ENCODE data around the gene SEMA3D.

Gene SEMA3D

GRCh38 chr7:84970670-84971069 is 216.2 kb downstream of the SEMA3D start:
- Mint-ChIP-seq H3K27me3 (no peaks in the 10 kb centered on the region), H3K9me3 (no peaks in the 10 kb centered on the region), H3K36me3 (no peaks in the 10 kb centered on the region), H3K4me1 (no peaks in the 10 kb centered on the region), H3K27ac (no peak overlapping the region), H3K4me3 (no peak overlapping the region)
- DNase-seq, result no peak
- CTCF ChIA-PET, result no interaction called here

GRCh38 chr7:84953234-84953633 is 233.6 kb downstream of the SEMA3D start:
- DNase-seq, result no peak
- no peaks in the 10 kb centered on the region for H3K4me1 Mint-ChIP-seq
- no peaks in the 10 kb centered on the region for H3K27me3 Mint-ChIP-seq
- CTCF ChIA-PET, result no interaction called here
- no peak overlapping the region for H3K4me3 Mint-ChIP-seq
- H3K36me3 Mint-ChIP-seq, result no peaks in the 10 kb centered on the region
- H3K27ac Mint-ChIP-seq, result no peak overlapping the region
- no peaks in the 10 kb centered on the region for H3K9me3 Mint-ChIP-seq

DNA sequence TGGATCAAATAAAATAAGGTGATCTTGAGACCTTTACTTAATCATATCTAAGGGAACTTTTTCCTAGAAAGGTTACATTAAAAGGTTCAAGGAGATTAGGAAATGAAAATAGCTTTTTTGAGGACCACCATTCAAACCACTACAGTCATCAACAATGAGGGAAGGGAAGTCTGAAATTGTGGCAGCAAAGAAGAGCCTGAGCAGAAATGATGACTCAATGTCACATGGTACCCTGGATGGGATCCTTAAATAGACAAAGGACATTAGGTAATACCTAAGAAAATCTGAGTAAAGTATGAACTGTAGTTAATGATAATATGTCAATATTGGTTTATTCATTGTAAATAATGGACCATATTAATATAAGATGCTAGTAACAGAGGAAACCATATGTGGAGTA is 236.0 kb downstream of the SEMA3D start:
- no peak for DNase-seq
- Mint-ChIP-seq H3K4me3 (no peak overlapping the region), H3K36me3 (no peaks in the 10 kb centered on the region), H3K27me3 (no peaks in the 10 kb centered on the region), H3K4me1 (no peaks in the 10 kb centered on the region), H3K27ac (no peak overlapping the region), H3K9me3 (no peaks in the 10 kb centered on the region)
- CTCF ChIA-PET, result no interaction called here

DNA sequence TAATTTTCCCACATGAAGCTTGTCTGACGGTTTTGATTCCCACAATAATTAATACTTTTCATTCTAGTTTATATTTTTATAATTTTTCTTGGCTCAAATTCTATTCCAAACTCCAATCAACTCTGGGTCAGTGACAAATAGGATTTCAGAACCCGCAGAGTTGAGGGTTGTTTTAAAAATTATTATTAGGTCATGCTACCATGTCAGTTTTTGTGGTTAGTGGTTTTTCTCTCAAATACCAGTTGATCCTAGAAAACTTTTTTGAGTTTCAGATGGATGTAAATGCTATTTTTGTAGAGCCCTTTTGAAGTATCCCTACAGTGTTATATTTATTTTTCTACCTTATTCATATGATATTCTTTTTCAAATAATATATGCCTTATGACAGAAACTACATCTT is 237.4 kb downstream of the SEMA3D start:
- H3K9me3 Mint-ChIP-seq, result no peaks in the 10 kb centered on the region
- CTCF ChIA-PET, result no interaction called here
- H3K36me3 Mint-ChIP-seq, result no peaks in the 10 kb centered on the region
- no peak overlapping the region for H3K4me3 Mint-ChIP-seq
- no peak overlapping the region for H3K27ac Mint-ChIP-seq
- no peaks in the 10 kb centered on the region for H3K27me3 Mint-ChIP-seq
- DNase-seq, result no peak
- H3K4me1 Mint-ChIP-seq, result no peaks in the 10 kb centered on the region

DNA sequence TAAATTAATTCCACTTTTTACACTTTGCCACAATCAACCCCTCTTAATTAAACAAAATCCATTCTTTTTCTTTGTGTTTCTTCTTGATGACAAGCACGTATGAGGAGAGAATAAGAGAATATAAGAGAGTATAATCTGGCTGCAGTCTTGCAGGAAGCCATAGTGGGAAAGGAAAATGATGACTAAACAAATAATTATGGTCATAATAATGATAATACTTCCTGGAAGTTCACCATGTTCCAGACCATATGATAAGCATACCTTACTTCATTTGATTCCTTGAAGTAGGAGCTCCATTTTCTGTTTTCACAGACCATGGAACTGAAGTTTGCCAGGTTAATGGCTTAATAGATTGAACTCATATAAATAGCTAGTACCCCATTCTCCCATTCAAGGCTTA is 237.8 kb downstream of the SEMA3D start:
- DNase-seq, result no peak
- no peaks in the 10 kb centered on the region for H3K9me3 Mint-ChIP-seq
- CTCF ChIA-PET, result no interaction called here
- H3K27ac Mint-ChIP-seq, result no peak overlapping the region
- no peaks in the 10 kb centered on the region for H3K27me3 Mint-ChIP-seq
- no peak overlapping the region for H3K4me3 Mint-ChIP-seq
- H3K36me3 Mint-ChIP-seq, result no peaks in the 10 kb centered on the region
- no peaks in the 10 kb centered on the region for H3K4me1 Mint-ChIP-seq

- no peak for DNase-seq
- Mint-ChIP-seq H3K27me3 (no peaks in the 10 kb centered on the region), H3K36me3 (no peaks in the 10 kb centered on the region), H3K9me3 (no peaks in the 10 kb centered on the region), H3K4me1 (no peaks in the 10 kb centered on the region), H3K4me3 (no peak overlapping the region), H3K27ac (no peak overlapping the region)
- CTCF ChIA-PET, result no interaction called here
These were observed 238.2 kb downstream of the SEMA3D start for GRCh38 chr7:84948634-84949033.

DNA sequence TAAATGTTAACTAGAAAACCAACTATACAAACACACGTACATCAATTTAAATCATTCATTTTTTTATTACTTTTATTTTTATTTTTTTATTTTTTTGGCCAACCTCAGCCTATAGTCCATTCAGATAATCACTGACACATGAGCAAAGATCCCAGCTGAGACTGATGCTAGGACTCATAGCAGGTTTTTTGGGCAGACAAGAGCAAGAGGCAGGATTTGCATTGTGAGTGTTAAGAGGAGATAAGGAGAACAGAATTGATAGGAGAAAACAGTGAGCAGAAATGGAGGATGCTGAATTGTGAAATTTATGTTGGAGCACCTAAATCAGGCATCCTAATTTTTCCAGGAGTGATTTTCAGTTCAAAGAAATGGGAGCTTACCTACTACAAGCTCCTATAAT is 240.3 kb downstream of the SEMA3D start:
- CTCF ChIA-PET, result no interaction called here
- Mint-ChIP-seq H3K36me3 (no peaks in the 10 kb centered on the region), H3K4me3 (no peak overlapping the region), H3K4me1 (no peaks in the 10 kb centered on the region), H3K9me3 (no peaks in the 10 kb centered on the region), H3K27me3 (no peaks in the 10 kb centered on the region), H3K27ac (no peak overlapping the region)
- no peak for DNase-seq
